H9 (cell line): ENCODE results near the gene USH2A. TPM values are rescaled to one million over a fixed set of nuclear protein-coding genes. Genes with fewer than 3 reads are reported as not detected.

ENCODE experiments used
- DNase-seq: peaks from one replicate; pipeline ENCODE4 v3.0.0-alpha.2; 2017
- H2AFZ ChIP-seq: one replicate; pipeline ENCODE4 v1.6.1; 2013; ENCODE audit warnings: mild to moderate bottlenecking, low read length, control low read depth, moderate library complexity
- H2AK5ac ChIP-seq: 2 replicates; pipeline ENCODE4 v1.6.1; 2013; ENCODE audit warnings: low read length, control low read depth, mixed read lengths; ENCODE audit not compliant: insufficient read length
- H2BK120ac ChIP-seq: one replicate; pipeline ENCODE4 v1.6.1; 2013; ENCODE audit warnings: low read depth, mild to moderate bottlenecking, low read length, control low read depth, inconsistent platforms; ENCODE audit not compliant: poor library complexity, severe bottlenecking
- H2BK12ac ChIP-seq: 2 replicates; pipeline ENCODE4 v1.6.1; 2013; ENCODE audit warnings: low read length, control low read depth, mixed read lengths, low read depth; ENCODE audit not compliant: insufficient read length
- H2BK15ac ChIP-seq: 2 replicates; pipeline ENCODE4 v1.6.1; 2013; ENCODE audit warnings: low read depth, low read length, control low read depth
- H2BK20ac ChIP-seq: one replicate; pipeline ENCODE4 v1.6.1; 2013; ENCODE audit warnings: low read depth, mild to moderate bottlenecking, low read length, control low read depth, inconsistent platforms; ENCODE audit not compliant: poor library complexity, severe bottlenecking
- H2BK5ac ChIP-seq: 2 replicates; pipeline ENCODE4 v1.6.1; 2013; ENCODE audit warnings: low read length, control low read depth, mixed read lengths; ENCODE audit not compliant: insufficient read length
- H3K14ac ChIP-seq: 2 replicates; pipeline ENCODE4 v1.6.1; 2013; ENCODE audit warnings: low read length, control low read depth; ENCODE audit not compliant: insufficient read depth
- H3K18ac ChIP-seq: 2 replicates; pipeline ENCODE4 v1.6.1; 2013; ENCODE audit warnings: low read depth, mild to moderate bottlenecking, mixed read lengths, low read length, control low read depth; ENCODE audit not compliant: insufficient read length
- H3K23ac ChIP-seq: 2 replicates; pipeline ENCODE4 v1.6.1; 2013; ENCODE audit warnings: low read length, control low read depth, mixed read lengths, low read depth; ENCODE audit not compliant: insufficient read length
- H3K23me2 ChIP-seq: 2 replicates; pipeline ENCODE4 v1.6.1; 2013; ENCODE audit warnings: low read depth, mild to moderate bottlenecking, mixed read lengths, low read length, control low read depth; ENCODE audit not compliant: insufficient read length, poor library complexity, severe bottlenecking
- H3K27ac ChIP-seq: 2 replicates; pipeline ENCODE4 v1.5.1; 2013; ENCODE audit warnings: low read length, control low read depth, mixed read lengths, low read depth; ENCODE audit not compliant: insufficient read length
- H3K27me3 ChIP-seq: 2 replicates; pipeline ENCODE4 v1.6.1; 2013; ENCODE audit warnings: low read length, control low read depth, inconsistent platforms; ENCODE audit not compliant: insufficient read depth
- H3K4ac ChIP-seq: 2 replicates; pipeline ENCODE4 v1.6.1; 2013; ENCODE audit warnings: low read depth, mild to moderate bottlenecking, control low read depth, inconsistent platforms, low read length, moderate library complexity
- H3K4me1 ChIP-seq: 2 replicates; pipeline ENCODE4 v1.6.1; 2013; ENCODE audit warnings: low read length, control low read depth, inconsistent platforms; ENCODE audit not compliant: insufficient read depth
- H3K4me2 ChIP-seq: 2 replicates; pipeline ENCODE4 v1.6.1; 2013; ENCODE audit warnings: low read length, control low read depth, mixed read lengths; ENCODE audit not compliant: insufficient read length, insufficient read depth
- H3K56ac ChIP-seq: 2 replicates; pipeline ENCODE4 v1.6.1; 2013; ENCODE audit warnings: low read depth, mild to moderate bottlenecking, mixed read lengths, low read length, control low read depth; ENCODE audit not compliant: insufficient read length
- H3K79me1 ChIP-seq: 2 replicates; pipeline ENCODE4 v1.6.1; 2013; ENCODE audit warnings: low read depth, mild to moderate bottlenecking, moderate library complexity, low read length, control low read depth, inconsistent platforms; ENCODE audit not compliant: insufficient read depth, poor library complexity, severe bottlenecking
- H3K79me2 ChIP-seq: 2 replicates; pipeline ENCODE4 v1.6.1; 2013; ENCODE audit warnings: low read length, control low read depth, inconsistent platforms; ENCODE audit not compliant: insufficient read depth
- H3K9ac ChIP-seq: 2 replicates; pipeline ENCODE4 v1.6.1; 2013; ENCODE audit warnings: low read length, control low read depth, mixed read lengths; ENCODE audit not compliant: insufficient read length; ENCODE audit errors: extremely low read depth
- H3K9me3 ChIP-seq: one replicate; pipeline ENCODE4 v1.6.1; 2013; ENCODE audit warnings: low read depth, low read length, inconsistent platforms; ENCODE audit not compliant: control insufficient read depth
- H3T11ph ChIP-seq: one replicate; pipeline ENCODE4 v1.6.1; 2013; ENCODE audit warnings: mild to moderate bottlenecking, low read length, control low read depth, inconsistent platforms
- H4K20me1 ChIP-seq: one replicate; pipeline ENCODE4 v1.6.1; 2013; ENCODE audit not compliant: control insufficient read depth, insufficient read length, insufficient read depth
- H4K5ac ChIP-seq: 2 replicates; pipeline ENCODE4 v1.6.1; 2013; ENCODE audit warnings: low read depth, mild to moderate bottlenecking, mixed read lengths, low read length, control low read depth; ENCODE audit not compliant: insufficient read length
- H4K8ac ChIP-seq: replicated peaks from 2 replicates; pipeline ENCODE4 v1.6.1; 2013; ENCODE audit warnings: low read length, control low read depth, mixed read lengths, low read depth; ENCODE audit not compliant: insufficient read length
- H4K91ac ChIP-seq: 2 replicates; pipeline ENCODE4 v1.6.1; 2013; ENCODE audit warnings: low read depth, mild to moderate bottlenecking, moderate library complexity, mixed read lengths, low read length, control low read depth; ENCODE audit not compliant: insufficient read length
- H3K27ac Mint-ChIP-seq, 3 experiments: 2 replicates in 2 of 3; 3 replicates in 1 of 3; pipeline ENCODE4 v1.8.0; 2020 to 2021; ENCODE audit warnings: mixed read lengths in 3 of 3, mild to moderate bottlenecking in 1 of 3, moderate library complexity in 1 of 3
- H3K27me3 Mint-ChIP-seq: 2 replicates; pipeline ENCODE4 v1.8.0; 2021; ENCODE audit warnings: low read depth, mild to moderate bottlenecking, moderate library complexity, mixed read lengths
- H3K36me3 Mint-ChIP-seq, 3 experiments: 2 replicates in 2 of 3; 3 replicates in 1 of 3; pipeline ENCODE4 v1.8.0; 2020 to 2021; ENCODE audit warnings: low read depth in 3 of 3, mixed read lengths in 3 of 3; ENCODE audit not compliant: insufficient read depth in 1 of 3
- H3K4me1 Mint-ChIP-seq, 2 experiments: 2 replicates each; pipeline ENCODE4 v1.8.0; 2020; ENCODE audit warnings: mixed read lengths in 2 of 2
- H3K4me3 Mint-ChIP-seq, 2 experiments: 2 replicates in 1 of 2; 3 replicates in 1 of 2; pipeline ENCODE4 v1.8.0; 2020 to 2021; ENCODE audit warnings: mild to moderate bottlenecking in 2 of 2, mixed read lengths in 2 of 2, moderate library complexity in 1 of 2
- H3K9me3 Mint-ChIP-seq, 2 experiments: 2 replicates in 1 of 2; 3 replicates in 1 of 2; pipeline ENCODE4 v1.8.0; 2020; ENCODE audit warnings: mild to moderate bottlenecking in 2 of 2, mixed read lengths in 2 of 2, moderate library complexity in 1 of 2
- CTCF ChIP-seq: fragments of 200-600 bp; sonication (generic); conservative IDR thresholded peaks from 3 replicates; pipeline ENCODE4 v1.8.0; 2021; ENCODE audit warnings: antibody characterized with exemption, mild to moderate bottlenecking
- WGBS: extraction: QIAGEN DNeasy Blood & Tissue Kit; methylation state at CpG from one replicate; pipeline ENCODE4 v1.1.7; 2013; ENCODE audit warnings: missing lambda C conversion rate, low lambda C conversion rate, mixed read lengths; ENCODE audit not compliant: insufficient read length; ENCODE audit errors: extremely low coverage; 5-methylcytosine and 5-hydroxymethylcytosine counted together
- total RNA-seq: library from RNA; stranded (reverse); gene quantifications from 2 replicates; pipeline ENCODE4 v1.2.1, GENCODE V29; 2021

Gene USH2A
- total RNA-seq, 1 experiment from 2014 or later, result 0.11 TPM

- H4K8ac ChIP-seq, result no peak overlapping the region
- no peaks in the 10 kb centered on the region for H3K79me2 ChIP-seq
- no peak overlapping the region for H3K18ac ChIP-seq
- H2BK5ac ChIP-seq, result no peak overlapping the region
- no peak overlapping the region for H3K23ac ChIP-seq
- DNase-seq, result no peak
- H3K27ac ChIP-seq, result no peak overlapping the region
- no peak overlapping the region for H3K4me2 ChIP-seq
- H3K4ac ChIP-seq, result no peak overlapping the region
- no peak overlapping the region for H2AK5ac ChIP-seq
- H4K5ac ChIP-seq, result no peak overlapping the region
- H3K36me3 Mint-ChIP-seq, result peaks cover 16 to 32% (median 30%) of the 10 kb centered on the region in 3 experiments
- H3K23me2 ChIP-seq, result no peaks in the 10 kb centered on the region
- H3K9ac ChIP-seq, result no peak overlapping the region
- H3K56ac ChIP-seq, result no peak overlapping the region
- H3K9me3 Mint-ChIP-seq, result peaks cover 4% of the 10 kb centered on the region in 2 experiments; a peak in 4 of 5 replicates
- H3K14ac ChIP-seq, result no peak overlapping the region
- no peak overlapping the region for H3K4me3 Mint-ChIP-seq
- no peak overlapping the region for H3K27ac Mint-ChIP-seq
- H3T11ph ChIP-seq, result no peak overlapping the region
- TF ChIP-seq CTCF, result no peak
- H2BK120ac ChIP-seq, result no peak overlapping the region
- no peaks in the 10 kb centered on the region for H3K27me3 Mint-ChIP-seq
- H2BK15ac ChIP-seq, result no peak overlapping the region
- 0 out of 4 replicates have a peak, but pooled peaks cover 4 to 6% of the 10 kb centered on the region in 2 experiments for H3K4me1 Mint-ChIP-seq
- H3K79me1 ChIP-seq, result no peaks in the 10 kb centered on the region
- WGBS, result no CpG with 5 or more reads among the region's 4 CpGs
- H2BK12ac ChIP-seq, result no peak overlapping the region
- no peak overlapping the region for H4K91ac ChIP-seq
- H4K20me1 ChIP-seq, result no peaks in the 10 kb centered on the region
- no peaks in the 10 kb centered on the region for H3K27me3 ChIP-seq
- no peak overlapping the region for H2BK20ac ChIP-seq
- H3K4me1 ChIP-seq, result no peaks in the 10 kb centered on the region
- no peak overlapping the region for H2AFZ ChIP-seq
- H3K9me3 ChIP-seq, result no peaks in the 10 kb centered on the region
Observed at GRCh38 chr1:215589650-215590435, 833.4 kb downstream of the USH2A start.
